Transverse colon (tissue), 4 donors: ENCODE data around the gene SNX32. TPM values are rescaled to one million over a fixed set of nuclear protein-coding genes. Genes with fewer than 3 reads are reported as not detected.

Source experiments
- DNase-seq: peaks from one replicate; pipeline ENCODE4 v3.0.0-alpha.2; 2019
- H3K27ac ChIP-seq, 4 donors: fragments of 200-600 bp; sonication (generic); 2 replicates each; pipeline ENCODE4 v1.5.1; 2016 to 2018; ENCODE audit warnings: inconsistent platforms in 4 of 4
- H3K27me3 ChIP-seq: fragments of 200-600 bp; sonication (generic); 2 replicates; pipeline ENCODE4 v1.5.1; 2017; ENCODE audit warnings: inconsistent platforms
- H3K36me3 ChIP-seq, 4 donors: fragments of 200-600 bp; sonication (generic); 2 replicates each; pipeline ENCODE4 v1.5.1; 2017 to 2019; ENCODE audit warnings: inconsistent platforms in 4 of 4
- H3K4me1 ChIP-seq, 4 donors: fragments of 200-600 bp; sonication (generic); 2 replicates each; pipeline ENCODE4 v1.5.1; 2017 to 2020; ENCODE audit warnings: inconsistent platforms in 4 of 4
- H3K4me3 ChIP-seq, 4 donors: fragments of 200-600 bp; sonication (generic); 1 replicate in 1 of 4; 2 replicates in 3 of 4; pipeline versions ENCODE4 v1.5.1 to v1.6.1; 2017 to 2019; ENCODE audit warnings: inconsistent platforms in 4 of 4
- H3K9me3 ChIP-seq, 2 donors: fragments of 200-600 bp; sonication (generic); 2 replicates each; pipeline ENCODE4 v1.5.1; 2017 to 2019; ENCODE audit warnings: inconsistent platforms in 2 of 2
- EP300 ChIP-seq: sonication (generic); formaldehyde crosslinking; IDR thresholded peaks from one replicate; pipeline ENCODE4 v1.6.1; 2017; ENCODE audit warnings: antibody characterized with exemption, low read depth
- POLR2A ChIP-seq: fragments of 450-650 bp; IDR thresholded peaks from one replicate; pipeline ENCODE4 v1.6.1; 2016; ENCODE audit warnings: antibody characterized with exemption, mild to moderate bottlenecking, moderate library complexity
- POLR2AphosphoS5 ChIP-seq, 3 donors: sonication (generic); formaldehyde crosslinking; IDR thresholded peaks; one replicate each; pipeline ENCODE4 v1.6.1; 2016; ENCODE audit warnings: antibody characterized with exemption in 3 of 3
- WGBS, 2 donors: methylation state at CpG; one replicate each; pipeline ENCODE4 v1.1.5; 2018; ENCODE audit warnings: low coverage in 1 of 2; 5-methylcytosine and 5-hydroxymethylcytosine counted together
- in situ Hi-C, 4 donors: fragments of 200-750 bp; cut with MboI; loops; one replicate each; pipeline versions ENCODE4 v1.15.0 to v1.15.1; 2017; ENCODE audit warnings: low sequenced_read_pairs in 3 of 4, low pct_ligation_motif_present in 1 of 4, low pct_unique_long_range_greater_than_20kb in 1 of 4
- intact Hi-C: fragments of 100-400 bp; cut with DNase I; formaldehyde crosslinking; loops from one replicate; pipeline ENCODE4 v1.15.1; 2023; ENCODE audit warnings: low total_unique reads
- total RNA-seq, 4 donors: library from RNA; depleted of rRNA; stranded (reverse); fragments of >200 nt; gene quantifications; one replicate each; pipeline ENCODE4 v1.1.0, GENCODE V29; 2016
- TF ChIP-seq, protein P1 (sequence below), 5 experiments: fragments of 200-600 bp in 3 of 5; fragments of 450-650 bp in 2 of 5; sonication (generic) in 3 of 5; IDR thresholded peaks; 1 replicate in 2 of 5; 2 replicates in 3 of 5; pipeline ENCODE4 v1.5.1; 2016 to 2017; ENCODE audit warnings: antibody characterized with exemption in 5 of 5, inconsistent platforms in 3 of 5, mild to moderate bottlenecking in 2 of 5, moderate library complexity in 1 of 5

Gene SNX32
- total RNA-seq, 4 donors from 2014 or later: 0.60 to 10.0 (median 1.6) TPM; not detected in 1

DNA sequence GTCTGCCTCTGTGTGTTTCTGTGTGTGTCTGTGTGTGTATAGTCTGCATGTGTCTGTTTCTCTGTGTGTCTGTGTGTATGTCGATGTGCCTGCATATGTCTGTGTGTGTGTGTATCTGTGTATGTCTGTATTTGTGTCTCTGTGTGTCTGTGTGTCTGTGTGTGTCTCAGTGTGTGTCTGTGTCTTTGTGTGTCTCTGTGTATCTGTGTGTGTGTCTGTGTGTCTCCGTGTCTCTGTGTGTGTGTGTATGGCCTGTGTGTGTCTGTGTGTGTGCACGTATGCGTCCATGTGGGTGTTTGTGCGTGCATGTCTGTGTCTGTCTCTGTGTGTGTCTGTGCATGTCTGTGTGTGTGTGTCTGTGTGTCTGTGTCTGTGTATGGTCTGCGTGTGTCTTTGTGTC is 439 bp downstream of the SNX32 start:
- TF ChIP-seq POLR2A (no peak), EP300 (no peak), POLR2AphosphoS5 (IDR thresholded peaks at IDR 0.05) (no peak)
- TF ChIP-seq, protein P1, sequence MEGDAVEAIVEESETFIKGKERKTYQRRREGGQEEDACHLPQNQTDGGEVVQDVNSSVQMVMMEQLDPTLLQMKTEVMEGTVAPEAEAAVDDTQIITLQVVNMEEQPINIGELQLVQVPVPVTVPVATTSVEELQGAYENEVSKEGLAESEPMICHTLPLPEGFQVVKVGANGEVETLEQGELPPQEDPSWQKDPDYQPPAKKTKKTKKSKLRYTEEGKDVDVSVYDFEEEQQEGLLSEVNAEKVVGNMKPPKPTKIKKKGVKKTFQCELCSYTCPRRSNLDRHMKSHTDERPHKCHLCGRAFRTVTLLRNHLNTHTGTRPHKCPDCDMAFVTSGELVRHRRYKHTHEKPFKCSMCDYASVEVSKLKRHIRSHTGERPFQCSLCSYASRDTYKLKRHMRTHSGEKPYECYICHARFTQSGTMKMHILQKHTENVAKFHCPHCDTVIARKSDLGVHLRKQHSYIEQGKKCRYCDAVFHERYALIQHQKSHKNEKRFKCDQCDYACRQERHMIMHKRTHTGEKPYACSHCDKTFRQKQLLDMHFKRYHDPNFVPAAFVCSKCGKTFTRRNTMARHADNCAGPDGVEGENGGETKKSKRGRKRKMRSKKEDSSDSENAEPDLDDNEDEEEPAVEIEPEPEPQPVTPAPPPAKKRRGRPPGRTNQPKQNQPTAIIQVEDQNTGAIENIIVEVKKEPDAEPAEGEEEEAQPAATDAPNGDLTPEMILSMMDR (IDR thresholded peaks at IDR 0.05): no peak
- no peaks in the 10 kb centered on the region for H3K9me3 ChIP-seq
- H3K27me3 ChIP-seq: no peaks in the 10 kb centered on the region
- H3K4me3 ChIP-seq: peak overlapping the region in 3 of 4 donors; percentile 36 to 61 (median 52)
- 30% methylated on average over 6 of the region's 6 CpGs; no CpG with 5 or more reads in 1 of the 2 donors for WGBS, 2 donors
- in situ Hi-C loops: no loop called here
- no peak for DNase-seq
- peaks cover 6 to 16% (median 11%) of the 10 kb centered on the region in 4 donors for H3K4me1 ChIP-seq
- intact Hi-C loops: no loop called here
- no peaks in the 10 kb centered on the region for H3K36me3 ChIP-seq
- no peak overlapping the region for H3K27ac ChIP-seq

DNA sequence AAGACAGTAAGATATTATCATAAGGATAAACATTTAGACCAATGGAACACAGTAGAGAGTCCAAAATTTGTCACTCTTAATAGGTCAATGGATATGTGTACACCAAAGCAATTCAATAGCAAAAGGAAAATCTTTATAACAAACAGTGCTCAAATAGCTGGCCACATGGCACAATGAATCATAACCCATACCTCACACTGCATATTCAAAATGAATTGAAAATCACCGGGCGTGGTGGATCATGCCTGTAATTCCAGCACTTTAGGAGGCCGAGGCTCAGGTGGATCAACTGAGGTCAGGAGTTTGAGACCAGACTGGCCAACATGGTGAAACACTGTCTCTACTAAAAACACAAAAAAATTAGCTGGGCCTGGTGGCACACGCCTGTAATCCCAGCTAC is 8.4 kb downstream of the SNX32 start:
- Histone ChIP-seq H3K4me1 (peaks cover 0 to 26% (median 0%) of the 10 kb centered on the region in 4 donors), H3K4me3 (no peak overlapping the region), H3K27me3 (no peaks in the 10 kb centered on the region), H3K27ac (peak overlapping the region in 1 of 4 donors; percentile 14), H3K9me3 (no peaks in the 10 kb centered on the region), H3K36me3 (no peaks in the 10 kb centered on the region)
- DNase-seq: peak; percentile 24
- no peak for TF ChIP-seq POLR2A
- no peak for TF ChIP-seq EP300
- TF ChIP-seq, protein P1 (IDR thresholded peaks at IDR 0.05): no peak
- no peak for TF ChIP-seq POLR2AphosphoS5 (IDR thresholded peaks at IDR 0.05)
- intact Hi-C loops (no loop called here), in situ Hi-C loops (no loop called here)
- 81 to 88% methylated on average over 3 to 4 of the region's 4 CpGs for WGBS, 2 donors

GRCh38 chr11:65843811-65844210 is 10.0 kb downstream of the SNX32 start:
- H3K9me3 ChIP-seq: no peaks in the 10 kb centered on the region
- no peak for DNase-seq
- 70 to 71% methylated on average over 3 of the region's 3 CpGs for WGBS, 2 donors
- peak overlapping the region; percentile 44 to 66 (median 52) for H3K27ac ChIP-seq
- no peaks in the 10 kb centered on the region for H3K36me3 ChIP-seq
- intact Hi-C loops (no loop called here), in situ Hi-C loops (no loop called here)
- no peaks in the 10 kb centered on the region for H3K27me3 ChIP-seq
- H3K4me3 ChIP-seq: no peak overlapping the region
- TF ChIP-seq POLR2AphosphoS5 (IDR thresholded peaks at IDR 0.05) (no peak), POLR2A (no peak), EP300 (no peak)
- TF ChIP-seq, protein P1 (IDR thresholded peaks at IDR 0.05): no peak
- H3K4me1 ChIP-seq: peaks cover 0 to 26% (median 0%) of the 10 kb centered on the region in 4 donors

GRCh38 chr11:65844231-65844872 is 10.6 kb downstream of the SNX32 start:
- H3K27ac ChIP-seq: peak overlapping the region; percentile 44 to 66 (median 52)
- H3K9me3 ChIP-seq: no peaks in the 10 kb centered on the region
- TF ChIP-seq EP300: no peak
- TF ChIP-seq POLR2A: no peak
- peak in 1 of 3 donors; percentile 19 for TF ChIP-seq POLR2AphosphoS5 (IDR thresholded peaks at IDR 0.05)
- TF ChIP-seq, protein P1 (IDR thresholded peaks at IDR 0.05): no peak
- H3K4me3 ChIP-seq: no peak overlapping the region
- intact Hi-C loops: no loop called here
- 60 to 69% methylated on average over 3 to 10 of the region's 10 CpGs for WGBS, 2 donors
- peak; percentile 61 for DNase-seq
- H3K27me3 ChIP-seq: no peaks in the 10 kb centered on the region
- H3K36me3 ChIP-seq: no peaks in the 10 kb centered on the region
- in situ Hi-C loops: no loop called here
- H3K4me1 ChIP-seq: peaks cover 0 to 26% (median 1%) of the 10 kb centered on the region in 4 donors
